EH (cell line): Measurements from ENCODE around the gene TMEM33.

Experiments
- DNase-seq: peaks from one replicate; pipeline ENCODE4 v3.0.0-alpha.2; 2015; ENCODE audit warnings: low read depth

TMEM33 gene

DNA sequence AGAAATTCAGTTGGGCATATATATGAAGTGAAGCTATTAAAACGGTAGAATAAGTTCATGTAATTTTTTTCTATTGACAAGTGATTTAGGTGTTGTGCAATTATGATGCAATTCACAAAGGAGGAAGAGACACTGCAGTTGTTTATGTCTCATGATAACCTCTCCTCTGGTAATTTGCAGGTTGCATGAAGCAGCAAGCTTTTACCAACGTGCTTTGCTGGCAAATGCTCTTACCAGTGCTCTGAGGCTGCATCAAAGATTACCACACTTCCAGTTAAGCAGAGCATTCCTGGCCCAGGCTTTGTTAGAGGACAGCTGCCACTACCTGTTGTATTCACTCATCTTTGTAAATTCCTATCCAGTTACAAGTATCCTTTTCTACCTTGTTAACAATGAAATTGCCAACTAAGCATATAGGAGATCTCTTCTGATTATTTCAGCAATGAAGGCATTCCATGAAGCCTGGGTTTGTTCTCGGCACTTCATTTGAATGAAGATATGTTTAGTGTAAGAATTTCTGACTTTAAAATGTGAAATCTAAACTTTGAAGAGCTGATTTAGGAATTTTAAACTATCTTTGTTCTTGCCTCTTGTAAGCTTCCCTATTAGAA, 3.9 kb downstream of the TMEM33 start:
- DNase-seq = no peak

DNA sequence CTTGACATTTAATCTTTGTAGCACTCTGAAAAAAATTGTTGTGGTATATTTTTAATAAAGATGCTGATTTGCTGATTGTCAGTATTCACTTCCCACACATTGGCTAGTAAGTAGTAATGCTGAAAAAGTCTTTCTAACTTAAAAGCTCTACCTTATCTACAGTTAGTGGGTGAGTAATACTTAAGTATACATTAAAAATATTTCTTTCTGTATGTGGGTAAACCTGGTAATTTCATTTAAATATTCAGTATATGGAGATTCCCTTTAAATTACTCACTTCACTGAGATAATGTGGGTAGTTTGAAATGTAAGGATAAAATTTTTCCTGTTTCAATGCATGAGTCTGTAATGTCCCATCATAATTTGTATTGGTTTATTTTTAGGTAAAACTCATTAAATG, 5.6 kb downstream of the TMEM33 start:
- no peak for DNase-seq

DNA sequence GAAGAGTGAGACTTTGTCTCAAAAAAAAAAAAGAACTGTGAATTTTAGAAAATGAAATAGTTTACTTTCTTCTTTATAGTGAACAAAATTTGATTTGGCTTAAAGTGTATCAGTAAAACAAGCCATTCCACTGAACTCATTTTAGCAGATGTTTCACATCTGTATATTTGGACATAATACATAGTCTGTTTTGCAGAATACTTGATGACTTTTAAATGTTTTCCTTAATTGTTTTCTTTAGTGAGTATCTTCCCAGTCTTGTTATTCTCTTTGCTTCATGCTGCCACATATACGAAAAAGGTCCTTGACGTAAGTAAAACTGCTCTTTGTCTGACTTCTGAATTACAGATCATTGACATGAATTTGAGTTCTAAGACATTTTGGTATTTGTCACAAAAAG, 8.3 kb downstream of the TMEM33 start:
- DNase-seq = no peak

DNA sequence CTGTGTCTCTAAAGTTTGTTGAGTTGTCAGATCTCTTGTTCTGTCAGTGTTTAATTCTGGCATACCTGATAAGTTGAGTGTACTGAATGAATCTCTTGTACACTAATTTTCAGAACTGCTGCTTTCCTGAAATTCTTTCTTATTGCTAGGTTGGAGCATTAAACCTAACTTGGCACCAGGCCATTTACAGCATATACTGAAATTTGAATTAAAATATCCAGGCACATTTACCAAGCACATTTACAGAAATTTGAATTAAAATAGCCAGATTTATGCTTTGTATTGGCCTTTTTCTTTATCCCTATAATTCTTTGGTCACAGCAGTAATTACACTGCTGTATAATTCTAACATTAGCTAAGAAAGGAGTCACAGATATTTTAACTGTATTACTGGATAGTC, 8.9 kb downstream of the TMEM33 start:
- DNase-seq = no peak

DNA sequence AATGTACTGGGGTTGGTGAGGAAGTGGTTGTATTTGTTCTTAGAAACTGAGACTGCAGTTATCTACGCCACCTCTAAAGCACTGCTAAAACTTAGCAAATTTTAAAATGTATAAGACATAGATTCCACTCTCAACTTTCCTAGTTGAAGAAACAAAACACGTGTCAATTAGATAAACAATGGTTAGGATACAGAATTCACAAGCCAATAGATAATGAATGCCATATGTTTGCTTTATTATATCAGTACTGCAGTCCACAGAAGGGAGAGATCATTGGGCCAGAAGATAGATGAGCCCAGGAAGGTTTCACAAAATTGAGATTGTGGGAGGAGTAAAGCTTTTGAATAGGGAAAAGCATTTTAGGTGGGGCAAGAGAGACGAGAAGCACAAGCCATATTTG, 14.3 kb downstream of the TMEM33 start:
- DNase-seq = no peak

DNA sequence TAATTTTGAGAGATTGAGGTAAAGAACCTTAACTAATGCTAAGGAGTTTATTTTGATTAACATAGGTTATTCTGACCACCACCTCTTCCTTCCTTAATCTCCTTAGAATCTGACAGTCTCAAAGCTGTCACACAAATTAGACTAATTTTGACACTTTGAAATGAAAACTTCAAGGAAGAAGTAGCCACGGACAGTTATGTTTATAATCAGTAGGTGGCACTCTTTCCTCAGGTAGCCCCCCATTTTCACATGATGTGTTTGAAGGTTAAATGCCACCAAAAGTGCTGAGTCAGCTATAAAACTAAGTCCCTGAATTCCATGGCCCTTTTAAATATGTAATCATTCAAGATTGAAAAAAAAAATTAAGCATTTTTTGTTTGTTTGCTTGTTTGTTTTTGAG, 22.4 kb downstream of the TMEM33 start:
- peak; percentile 23 for DNase-seq

DNA sequence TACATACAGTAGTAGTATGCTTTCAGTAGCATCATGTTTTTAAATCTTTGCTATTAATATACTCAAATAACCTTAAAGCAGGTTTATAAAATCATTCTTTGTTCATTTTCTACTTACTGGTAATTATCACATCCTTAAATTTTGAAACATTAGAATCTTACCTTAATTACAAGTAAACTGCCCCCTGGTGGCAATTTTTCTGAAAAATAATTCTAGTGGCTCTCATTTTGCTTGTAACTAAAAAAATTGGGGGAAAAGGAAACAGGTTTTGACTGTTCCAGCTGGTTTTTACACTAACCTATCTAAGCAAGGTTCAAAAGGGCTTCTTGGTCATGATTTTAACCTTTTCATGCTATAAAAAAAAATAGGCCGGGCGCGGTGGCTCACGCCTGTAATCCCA, 27.9 kb downstream of the TMEM33 start:
- DNase-seq = peak; percentile 23

DNA sequence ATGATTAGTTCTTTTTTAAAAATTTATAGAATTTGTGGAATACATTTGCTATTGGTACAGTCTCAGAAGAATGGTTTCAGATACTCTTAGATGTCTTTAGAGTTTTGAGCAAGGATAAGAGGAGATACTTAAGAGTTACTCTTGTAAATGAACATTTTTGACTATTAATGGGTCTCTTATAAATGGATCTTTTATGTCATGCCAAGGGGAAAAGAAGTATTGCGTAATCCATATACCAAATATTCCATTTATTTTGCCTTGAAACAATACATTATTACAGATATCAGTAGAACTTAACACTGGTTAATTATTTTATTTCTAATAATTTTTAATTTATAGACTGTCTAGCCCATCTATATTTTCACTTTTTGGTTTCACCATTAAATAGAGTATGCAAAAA, 29.2 kb downstream of the TMEM33 start:
- no peak for DNase-seq

DNA sequence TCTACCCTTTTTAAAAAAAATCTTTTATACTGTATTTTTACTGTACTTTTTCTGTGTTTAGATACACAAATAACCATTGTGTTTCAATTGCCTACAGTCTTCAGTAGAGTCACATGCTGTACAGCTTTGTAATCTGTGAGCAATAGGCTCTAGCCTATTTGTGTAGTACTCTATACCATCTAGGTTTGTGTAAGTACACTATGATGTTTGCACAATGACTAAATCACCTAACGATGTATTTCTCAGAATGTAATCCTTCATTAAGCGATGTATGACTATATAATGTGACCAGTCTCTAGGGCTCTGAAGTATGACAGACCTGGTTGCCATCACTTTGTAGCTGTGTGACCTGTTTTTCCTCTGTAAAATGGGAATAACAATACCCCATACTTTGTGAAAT, 32.2 kb downstream of the TMEM33 start:
- no peak for DNase-seq

DNA sequence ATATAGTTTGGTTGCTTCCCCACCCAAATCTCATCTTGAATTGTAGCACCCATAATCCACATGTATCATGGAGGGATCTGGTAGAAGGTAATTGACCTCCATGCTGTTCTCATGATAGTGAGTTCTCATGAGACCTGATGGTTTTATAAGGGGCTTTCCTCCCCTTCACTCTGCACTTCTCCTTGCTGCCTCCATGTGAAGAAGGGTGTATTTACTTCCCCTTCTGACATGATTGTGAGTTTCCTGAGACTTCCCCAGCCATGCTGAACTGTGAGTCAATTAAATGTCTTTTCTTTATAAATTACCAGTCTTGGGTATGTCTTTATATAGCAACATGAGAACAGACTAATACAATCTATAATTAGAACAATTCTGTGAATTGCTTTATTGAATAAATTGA, 34.4 kb downstream of the TMEM33 start:
- DNase-seq = no peak

DNA sequence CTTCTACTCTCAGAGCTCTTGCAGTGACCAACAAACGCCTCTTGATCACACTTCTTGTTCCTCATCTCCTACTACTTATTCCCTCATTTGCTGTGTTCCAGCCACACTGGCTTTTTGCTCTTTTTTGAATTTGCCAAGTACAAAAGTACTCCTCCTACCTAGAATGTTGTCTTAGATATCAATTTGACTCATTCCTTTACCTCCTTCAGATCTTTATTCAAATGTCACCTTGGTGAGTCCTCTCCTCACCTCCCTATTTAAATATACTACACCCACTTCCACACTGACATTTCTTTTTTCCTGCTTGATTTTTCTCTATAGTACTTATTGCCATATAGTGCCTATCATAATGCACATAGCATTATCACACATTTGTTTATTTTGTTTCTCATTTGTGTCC, 40.1 kb downstream of the TMEM33 start:
- no peak for DNase-seq

DNA sequence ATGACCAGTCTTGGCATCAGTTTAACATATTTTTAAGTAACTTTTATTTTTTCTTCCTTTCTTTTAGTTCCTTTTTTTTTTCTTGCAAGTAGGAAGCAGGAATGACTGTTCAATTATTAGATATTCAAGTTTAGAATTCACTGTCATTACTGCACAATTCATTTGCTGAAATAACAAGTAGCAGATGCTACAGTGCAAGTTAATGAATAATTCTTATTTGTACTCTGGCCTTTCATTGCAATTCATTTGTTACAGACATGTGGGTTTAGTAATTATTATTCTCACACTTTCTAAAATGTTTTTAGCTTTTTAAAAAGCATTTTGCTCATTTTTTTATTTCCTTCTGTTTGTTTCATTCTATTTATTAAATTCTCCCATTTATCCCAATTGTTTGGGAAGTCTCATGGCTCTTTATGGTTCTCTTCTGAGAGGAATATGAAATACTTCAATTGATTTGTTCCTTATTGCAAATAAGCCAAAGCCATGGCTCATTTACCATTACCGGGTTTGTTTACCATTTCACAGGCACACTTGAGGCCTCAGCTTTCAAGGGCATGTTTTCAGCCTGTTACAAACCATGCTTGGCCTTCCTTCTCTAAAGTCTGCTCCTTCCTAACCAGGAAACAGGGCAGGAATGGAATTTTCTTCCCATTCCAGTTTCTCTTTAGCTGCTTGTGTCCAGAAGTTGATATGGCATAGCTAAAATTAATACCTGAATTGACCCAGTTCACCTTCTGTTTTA, 41.7 kb downstream of the TMEM33 start:
- no peak for DNase-seq

DNA sequence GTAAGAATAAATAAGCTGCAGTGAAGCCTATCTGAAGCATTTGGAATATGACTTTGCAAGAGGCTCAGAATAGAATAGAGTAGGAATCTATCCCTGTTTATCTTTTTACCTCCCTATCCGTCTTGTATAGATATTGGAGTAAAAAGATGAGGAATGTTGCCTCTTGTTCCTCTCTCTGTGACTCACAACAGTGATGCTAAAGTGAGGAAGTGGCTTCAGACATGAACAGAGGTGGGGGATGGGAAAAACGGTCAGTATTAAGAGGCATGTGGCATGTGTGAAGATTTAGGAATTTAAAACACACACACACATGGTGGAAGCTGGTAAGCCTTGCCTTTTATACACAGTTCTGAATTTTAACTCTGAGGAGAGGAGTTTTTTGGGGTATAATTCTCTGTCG, 42.5 kb downstream of the TMEM33 start:
- peak; percentile 67 for DNase-seq

DNA sequence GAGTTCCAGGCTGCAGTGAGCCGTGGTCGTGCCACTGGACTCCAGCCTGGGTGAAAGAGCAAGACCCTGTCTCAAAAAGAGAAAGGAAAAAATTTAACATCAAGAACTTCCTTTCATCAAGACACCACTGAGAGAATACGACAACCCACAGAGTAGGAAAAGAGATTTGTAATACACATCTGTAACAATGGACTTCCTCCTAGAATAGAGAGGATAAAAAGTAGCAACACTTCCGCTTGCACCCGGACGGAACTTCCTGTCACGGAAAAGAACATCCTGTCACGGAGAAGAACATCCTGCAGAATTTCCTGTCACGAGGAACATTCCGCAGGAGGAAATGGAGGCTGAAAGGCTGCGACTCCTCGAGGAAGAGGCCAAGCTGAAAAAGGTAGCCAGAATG, 46.2 kb downstream of the TMEM33 start, which contains the start of gene DCAF4L1:
DCAF4L1 (plus strand) TSS at position 301 of the 400 bp plus-strand sequence; CDS start at position 338, 37 bp downstream.
- no peak for DNase-seq

DNA sequence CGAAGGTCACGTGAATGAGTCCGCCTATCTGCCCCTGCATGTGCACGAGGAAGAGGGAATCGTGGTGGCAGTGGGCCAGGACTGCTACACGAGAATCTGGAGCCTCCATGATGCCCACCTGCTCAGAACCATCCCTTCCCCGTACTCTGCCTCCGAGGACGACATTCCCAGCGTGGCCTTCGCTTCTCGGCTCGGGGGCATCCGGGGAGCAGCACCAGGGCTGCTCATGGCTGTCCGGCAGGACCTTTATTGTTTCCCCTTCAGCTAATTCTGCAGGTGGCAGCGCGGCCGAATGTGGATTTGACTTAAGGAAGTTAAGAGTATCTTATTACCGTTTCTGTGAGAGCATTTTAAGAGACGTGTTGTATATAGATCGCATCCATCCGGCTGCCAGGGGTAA, 47.5 kb downstream of the TMEM33 start:
- no peak for DNase-seq

DNA sequence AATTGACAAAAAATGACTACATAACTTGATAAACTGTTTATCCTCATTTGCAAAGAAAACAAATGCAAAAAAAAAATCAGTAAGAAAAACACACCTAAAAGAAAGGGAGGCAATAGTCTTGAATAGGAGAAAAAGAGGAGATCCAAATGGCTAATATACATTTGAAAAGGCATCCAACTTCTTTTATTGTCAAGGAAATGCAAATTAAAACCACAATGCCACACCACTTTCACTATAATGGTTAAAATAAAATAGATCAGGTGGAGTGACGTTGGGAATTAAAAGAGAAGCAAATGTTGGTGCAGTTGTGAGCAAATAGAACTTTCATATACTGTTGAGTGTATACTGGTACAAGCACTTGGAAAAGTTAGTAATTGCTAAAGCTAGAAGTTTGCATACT, 49.9 kb downstream of the TMEM33 start:
- DNase-seq = no peak

DNA sequence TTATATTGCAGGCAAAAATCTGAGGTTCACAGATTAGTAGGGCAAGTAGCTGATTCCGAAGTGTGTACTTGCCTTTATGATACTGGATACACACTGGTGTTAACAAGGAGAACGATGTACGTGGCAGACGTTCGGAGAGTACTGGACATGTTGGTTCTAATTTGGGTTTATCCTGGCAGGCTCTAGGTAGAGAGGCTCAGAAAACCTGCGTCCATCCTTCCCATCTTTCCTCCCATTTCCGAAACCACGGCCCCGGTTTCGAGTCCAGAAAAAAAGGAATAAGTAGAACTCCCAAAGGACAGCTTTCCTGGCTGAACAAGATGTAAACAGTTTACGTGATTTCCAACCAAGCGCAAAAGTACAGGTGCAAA, 54.8 kb downstream of the TMEM33 start:
- no peak for DNase-seq

DNA sequence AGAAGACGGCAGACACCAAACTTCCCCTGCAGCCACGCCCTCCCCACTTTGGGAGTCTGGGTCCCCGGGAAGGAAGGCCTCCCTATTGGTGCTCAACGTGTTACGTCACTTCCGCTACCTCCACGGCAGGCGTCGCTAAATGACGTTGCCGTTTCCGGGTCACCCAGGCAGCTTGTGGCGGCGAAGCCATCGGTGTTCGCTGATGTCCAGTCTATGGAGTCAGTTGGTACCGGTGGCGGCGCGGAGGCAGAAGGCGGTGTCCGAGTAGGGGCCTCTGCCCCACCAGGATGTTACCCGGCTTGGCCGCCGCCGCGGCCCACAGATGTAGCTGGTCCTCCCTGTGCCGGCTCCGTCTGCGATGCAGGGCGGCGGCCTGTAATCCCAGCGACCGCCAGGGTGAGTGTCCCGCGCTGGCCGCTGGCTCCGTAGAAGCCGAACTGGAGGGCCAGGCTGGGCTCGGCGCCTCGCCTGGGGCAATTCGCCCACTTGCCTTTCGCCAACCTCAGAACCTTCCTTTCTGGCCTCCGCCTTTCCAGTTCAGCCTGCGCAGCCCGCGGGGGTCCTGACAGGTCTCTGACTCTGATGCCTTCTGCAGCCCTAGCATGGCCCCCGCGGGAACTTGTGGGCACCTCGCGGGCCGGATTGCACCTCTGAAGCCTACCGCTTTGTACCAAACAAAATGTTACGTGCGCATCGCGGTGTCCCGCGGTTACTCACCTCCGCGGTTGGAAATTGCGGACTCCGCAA, 55.3 kb downstream of the TMEM33 start, which contains the start of gene SLC30A9:
SLC30A9 (plus strand) TSS at position 166 of the 747 bp plus-strand sequence; CDS start at position 288, 122 bp downstream.
- DNase-seq = peak; percentile 96

DNA sequence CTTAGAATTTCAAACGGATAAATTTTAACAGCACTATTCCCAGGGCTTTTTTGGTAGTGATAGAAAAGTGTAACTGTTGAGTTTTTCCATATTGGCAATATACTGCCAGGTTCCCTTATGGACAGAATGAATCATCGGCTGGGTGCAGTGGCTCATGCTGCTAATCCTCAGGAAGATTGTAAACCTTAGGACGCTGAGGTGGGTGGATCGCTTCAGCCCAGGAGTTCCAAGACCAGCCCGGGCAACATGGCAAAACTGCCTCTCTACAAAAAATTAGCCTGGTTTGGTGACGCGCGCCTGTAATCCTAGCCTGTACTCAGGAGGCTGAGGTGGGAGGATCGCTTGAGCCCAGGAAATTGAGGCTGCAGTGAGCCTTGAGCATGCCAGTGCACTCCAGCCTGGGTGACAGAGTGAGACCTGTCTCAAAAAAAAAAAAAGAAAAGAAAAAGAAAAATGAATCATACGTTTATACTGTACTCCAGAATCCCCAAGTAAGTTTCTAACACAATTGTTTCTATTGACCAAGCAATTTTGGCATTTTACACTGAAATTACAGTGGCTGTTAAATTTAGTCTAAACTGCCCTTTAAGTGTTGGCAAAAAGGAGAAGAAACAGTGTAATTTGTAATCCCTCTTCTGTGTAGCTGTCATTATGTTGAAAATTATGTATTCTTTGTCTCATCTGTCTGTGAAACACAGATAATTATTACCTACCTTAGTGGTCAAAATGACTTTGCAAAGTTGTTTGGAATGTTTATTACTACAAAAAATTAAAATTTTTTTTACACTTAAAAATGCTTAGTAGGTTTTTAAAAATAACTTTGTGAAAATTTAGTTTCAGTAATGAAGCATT, 56.9 kb downstream of the TMEM33 start:
- peak; percentile 12 for DNase-seq

DNA sequence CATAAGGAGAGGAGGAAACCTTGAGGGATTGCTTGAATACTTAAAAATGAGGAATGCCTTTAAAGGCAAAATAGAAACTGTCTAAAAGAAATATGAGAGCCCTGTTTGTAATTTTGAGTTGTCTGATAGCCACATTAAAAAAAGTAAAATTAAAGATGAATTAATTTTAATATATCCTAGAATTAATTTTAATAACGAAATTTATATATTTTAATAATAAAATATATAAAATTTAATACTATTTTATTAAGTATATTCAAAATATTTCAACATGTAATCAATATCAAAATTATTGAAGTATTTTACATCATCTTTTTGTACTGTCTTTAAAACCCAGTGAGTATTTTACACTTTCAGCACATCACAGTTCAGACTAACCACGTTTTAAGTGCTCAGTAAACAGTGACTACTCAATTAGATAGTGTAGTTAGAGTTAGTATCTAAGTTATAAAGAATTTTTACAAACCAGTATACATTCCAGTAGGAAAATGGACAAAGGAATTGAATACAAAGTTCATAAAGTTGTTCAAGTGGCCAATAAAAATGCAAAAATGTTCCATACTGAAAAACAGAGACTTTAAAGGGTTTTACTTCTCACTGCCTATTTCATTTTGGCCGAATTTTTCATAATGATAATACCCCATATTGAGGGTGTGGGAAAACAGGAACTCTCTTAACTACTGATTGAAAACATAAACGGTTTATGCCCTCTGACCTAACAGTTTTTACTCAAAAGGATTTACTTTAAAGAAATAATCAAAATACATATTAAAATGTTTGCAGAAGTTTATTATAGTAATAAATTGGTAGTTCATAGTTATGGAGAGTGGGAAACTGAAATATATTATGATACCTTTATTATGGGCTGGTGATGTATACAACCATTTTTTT, 58.0 kb downstream of the TMEM33 start:
- DNase-seq = no peak

DNA sequence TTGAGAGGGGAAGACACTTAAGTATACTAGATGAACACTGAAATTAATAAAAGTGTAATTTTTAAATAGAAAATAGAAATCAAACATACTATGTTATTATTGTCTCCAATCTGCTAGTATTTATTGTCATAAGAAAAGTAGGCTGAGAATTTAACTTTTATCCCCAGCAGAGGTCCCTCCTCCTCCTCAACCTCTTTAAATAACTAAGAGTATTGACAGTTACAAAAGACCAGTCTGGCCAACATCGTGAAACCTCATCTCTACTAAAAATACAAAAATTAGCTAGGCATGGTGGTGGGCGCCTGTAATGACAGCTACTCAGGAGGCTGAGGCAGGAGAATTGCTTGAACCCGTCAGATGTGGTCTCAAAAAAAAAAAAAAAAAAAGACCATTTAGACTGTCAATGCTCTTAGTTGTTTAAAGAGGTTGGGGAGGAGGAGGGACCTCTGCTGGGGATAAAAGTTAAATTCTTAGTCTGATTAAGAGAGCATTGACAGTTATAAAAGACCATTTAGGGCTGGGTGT, 59.3 kb downstream of the TMEM33 start:
- no peak for DNase-seq
